MM.1S (cell line): Measurements from ENCODE around the gene RMI2.
A peak's percentile ranks its signal among the peaks of the same experiment; 100 is the strongest.

ENCODE experiments used
- DNase-seq: peaks from one replicate; pipeline ENCODE4 v3.0.0-alpha.2; 2015
- H2AFZ ChIP-seq: fragments of 300-600 bp; sonication (generic); 2 replicates; pipeline ENCODE4 v1.6.0; 2016; ENCODE audit warnings: antibody characterized with exemption, low read length
- H3F3A ChIP-seq: fragments of 300-600 bp; sonication (generic); 2 replicates; pipeline ENCODE4 v1.6.1; 2016; ENCODE audit warnings: mild to moderate bottlenecking, antibody characterized with exemption, low read length, moderate library complexity, mixed read lengths; ENCODE audit not compliant: insufficient read depth
- H3K27ac ChIP-seq: fragments of 300-600 bp; sonication (generic); 2 replicates; pipeline ENCODE4 v1.5.1; 2016; ENCODE audit warnings: mild to moderate bottlenecking, low read length
- H3K27me3 ChIP-seq: fragments of 300-600 bp; sonication (generic); replicated peaks from 2 replicates; pipeline ENCODE4 v1.6.0; 2016; ENCODE audit warnings: low read length; ENCODE audit not compliant: insufficient read depth
- H3K36me3 ChIP-seq: fragments of 300-600 bp; sonication (generic); replicated peaks from 2 replicates; pipeline ENCODE4 v1.6.1; 2016; ENCODE audit warnings: mild to moderate bottlenecking, low read length, mixed read lengths; ENCODE audit not compliant: insufficient read depth
- H3K4me1 ChIP-seq: fragments of 300-600 bp; sonication (generic); 2 replicates; pipeline ENCODE4 v1.6.1; 2016; ENCODE audit warnings: low read length, mixed read lengths
- H3K4me2 ChIP-seq: fragments of 300-600 bp; sonication (generic); 2 replicates; pipeline ENCODE4 v1.6.0; 2016; ENCODE audit warnings: low read depth, low read length
- H3K4me3 ChIP-seq: fragments of 300-600 bp; sonication (generic); 2 replicates; pipeline ENCODE4 v1.5.1; 2016; ENCODE audit warnings: low read length, mixed read lengths
- H3K79me2 ChIP-seq: fragments of 300-600 bp; sonication (generic); 2 replicates; pipeline ENCODE4 v1.6.1; 2016; ENCODE audit warnings: mixed run types, low read length, mixed read lengths
- H3K9ac ChIP-seq: fragments of 300-600 bp; sonication (generic); 2 replicates; pipeline ENCODE4 v1.6.1; 2016; ENCODE audit warnings: low read length, mixed read lengths
- H3K9me2 ChIP-seq: fragments of 300-600 bp; sonication (generic); replicated peaks from 2 replicates; pipeline ENCODE4 v1.6.1; 2016; ENCODE audit warnings: mild to moderate bottlenecking, low read length, mixed read lengths; ENCODE audit not compliant: insufficient read depth
- H3K9me3 ChIP-seq: fragments of 300-600 bp; sonication (generic); replicated peaks from 2 replicates; pipeline ENCODE4 v1.6.1; 2016; ENCODE audit warnings: mild to moderate bottlenecking, low read length, mixed read lengths; ENCODE audit not compliant: insufficient read depth
- H4K20me1 ChIP-seq: fragments of 300-600 bp; sonication (generic); 2 replicates; pipeline ENCODE4 v1.6.1; 2016; ENCODE audit warnings: mild to moderate bottlenecking, low read length, moderate library complexity, mixed read lengths; ENCODE audit not compliant: insufficient read depth
- EZH2 ChIP-seq: fragments of 300-600 bp; sonication (generic); optimal IDR thresholded peaks from 2 replicates; pipeline ENCODE3; 2017; ENCODE audit warnings: low read depth, mild to moderate bottlenecking, antibody characterized with exemption, low read length, mixed read lengths
- EZH2phosphoT487 ChIP-seq: fragments of 300-600 bp; sonication (generic); IDR thresholded peaks from 2 replicates; pipeline ENCODE4 v1.6.1; 2018; ENCODE audit warnings: antibody characterized with exemption, low read length
- TF ChIP-seq, protein P1 (sequence below): fragments of 300-600 bp; sonication (generic); IDR thresholded peaks from 2 replicates; pipeline ENCODE4 v1.5.1; 2016; ENCODE audit warnings: antibody characterized with exemption, low read length, mixed read lengths

The RMI2 gene

DNA sequence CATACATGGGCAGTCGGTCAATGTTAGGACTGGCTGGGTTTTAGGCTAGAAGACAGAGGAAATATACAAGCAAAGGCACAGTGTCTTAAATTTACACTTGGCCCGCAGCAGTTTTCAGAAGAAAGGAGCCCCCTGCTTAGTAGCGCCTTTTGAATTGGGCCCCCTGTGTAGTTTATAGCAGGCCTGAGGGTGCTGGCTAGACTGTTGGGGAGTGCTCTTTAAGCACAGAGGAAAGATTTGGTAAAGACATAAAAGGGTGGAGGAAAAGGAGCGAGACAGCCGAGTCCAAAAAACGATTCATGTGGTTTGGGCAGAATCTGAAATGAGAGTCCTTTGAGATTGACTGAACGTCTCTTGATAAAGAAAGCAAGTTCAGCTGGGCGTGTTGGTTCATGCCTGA is 10.6 kb downstream of the RMI2 start:
- Histone ChIP-seq H3K9ac (no peak overlapping the region), H3F3A (peaks cover 17% of the 10 kb centered on the region), H3K9me2 (no peaks in the 10 kb centered on the region), H3K9me3 (no peaks in the 10 kb centered on the region), H3K27ac (no peak overlapping the region), H3K27me3 (no peaks in the 10 kb centered on the region; the same call in 1 of the 2 replicates), H3K36me3 (no peaks in the 10 kb centered on the region), H3K4me1 (peaks cover 29% of the 10 kb centered on the region), H3K4me2 (no peak overlapping the region), H3K4me3 (no peak overlapping the region), H3K79me2 (no peaks in the 10 kb centered on the region), H4K20me1 (no peaks in the 10 kb centered on the region), H2AFZ (no peak overlapping the region)
- TF ChIP-seq, protein P1, sequence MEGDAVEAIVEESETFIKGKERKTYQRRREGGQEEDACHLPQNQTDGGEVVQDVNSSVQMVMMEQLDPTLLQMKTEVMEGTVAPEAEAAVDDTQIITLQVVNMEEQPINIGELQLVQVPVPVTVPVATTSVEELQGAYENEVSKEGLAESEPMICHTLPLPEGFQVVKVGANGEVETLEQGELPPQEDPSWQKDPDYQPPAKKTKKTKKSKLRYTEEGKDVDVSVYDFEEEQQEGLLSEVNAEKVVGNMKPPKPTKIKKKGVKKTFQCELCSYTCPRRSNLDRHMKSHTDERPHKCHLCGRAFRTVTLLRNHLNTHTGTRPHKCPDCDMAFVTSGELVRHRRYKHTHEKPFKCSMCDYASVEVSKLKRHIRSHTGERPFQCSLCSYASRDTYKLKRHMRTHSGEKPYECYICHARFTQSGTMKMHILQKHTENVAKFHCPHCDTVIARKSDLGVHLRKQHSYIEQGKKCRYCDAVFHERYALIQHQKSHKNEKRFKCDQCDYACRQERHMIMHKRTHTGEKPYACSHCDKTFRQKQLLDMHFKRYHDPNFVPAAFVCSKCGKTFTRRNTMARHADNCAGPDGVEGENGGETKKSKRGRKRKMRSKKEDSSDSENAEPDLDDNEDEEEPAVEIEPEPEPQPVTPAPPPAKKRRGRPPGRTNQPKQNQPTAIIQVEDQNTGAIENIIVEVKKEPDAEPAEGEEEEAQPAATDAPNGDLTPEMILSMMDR, result no peak
- no peak for TF ChIP-seq EZH2
- no peak for TF ChIP-seq EZH2phosphoT487
- no peak for DNase-seq

DNA sequence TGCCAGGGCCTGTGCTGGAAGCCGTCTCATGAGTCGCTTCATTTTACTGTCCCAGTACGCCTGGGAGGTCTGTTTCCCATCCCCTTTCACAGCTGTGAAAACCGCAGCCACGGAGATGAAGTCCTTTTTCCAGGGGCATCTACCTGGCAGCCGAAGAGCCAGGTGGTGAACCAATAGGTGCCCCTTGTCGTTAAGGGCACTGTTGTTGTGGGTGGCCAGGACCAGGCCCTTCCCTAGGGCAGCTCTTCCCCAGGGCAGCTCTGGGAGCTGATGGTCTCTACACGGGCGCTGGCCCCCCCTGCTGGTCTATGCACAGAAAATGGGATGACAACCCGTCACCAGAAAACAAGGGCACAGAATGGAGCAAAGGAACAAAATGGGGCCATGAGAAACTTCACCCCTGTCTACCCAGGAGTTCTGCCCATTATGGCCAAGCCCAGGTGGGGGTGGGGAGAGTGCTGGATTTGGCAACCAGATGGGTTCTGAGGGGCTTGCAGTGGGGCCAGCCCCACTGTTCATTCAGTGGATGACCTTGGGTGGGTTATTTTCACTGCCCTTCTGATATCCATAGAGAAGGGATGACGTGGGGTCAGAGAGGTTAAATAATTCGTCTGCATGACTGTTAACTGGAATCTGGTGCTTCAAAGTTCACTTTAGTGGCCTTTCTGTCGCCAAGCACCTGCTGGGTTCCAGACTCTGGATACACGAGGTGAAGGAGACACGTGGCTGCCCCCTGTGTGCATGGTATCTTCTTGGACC is 11.5 kb downstream of the RMI2 start:
- Histone ChIP-seq H3F3A (peaks cover 25% of the 10 kb centered on the region), H3K27ac (no peak overlapping the region), H3K9ac (no peak overlapping the region), H3K9me2 (no peaks in the 10 kb centered on the region), H3K4me1 (peaks cover 38% of the 10 kb centered on the region), H3K79me2 (no peaks in the 10 kb centered on the region), H3K4me2 (no peak overlapping the region), H4K20me1 (no peaks in the 10 kb centered on the region), H3K27me3 (no peaks in the 10 kb centered on the region; the same call in 1 of the 2 replicates), H3K4me3 (no peak overlapping the region), H3K9me3 (no peaks in the 10 kb centered on the region), H3K36me3 (no peaks in the 10 kb centered on the region), H2AFZ (no peak overlapping the region)
- TF ChIP-seq, protein P1, result peak; percentile 75
- no peak for TF ChIP-seq EZH2phosphoT487
- TF ChIP-seq EZH2, result no peak
- DNase-seq, result peak; percentile 55

DNA sequence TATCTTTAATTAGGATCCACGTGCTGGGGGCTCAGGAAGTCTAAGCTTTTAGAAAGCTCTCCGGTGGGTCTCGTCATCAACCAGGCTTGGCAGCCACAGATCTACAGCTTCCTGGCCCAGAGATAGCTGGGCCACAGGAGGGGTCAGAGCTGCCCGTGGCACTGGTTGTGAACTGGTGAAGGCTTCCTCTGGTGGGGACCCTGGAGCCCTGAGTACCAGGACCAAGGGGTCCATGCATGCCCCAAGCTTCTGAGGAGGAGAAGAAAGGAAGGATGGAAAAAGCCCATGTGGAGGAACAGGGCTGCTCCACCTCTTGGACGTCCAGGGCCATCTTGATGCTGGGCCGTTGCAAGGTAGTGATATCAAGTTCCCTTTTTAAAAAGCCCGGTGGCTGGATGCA is 13.3 kb downstream of the RMI2 start:
- H3K27me3 ChIP-seq, result no peaks in the 10 kb centered on the region; the same call in 1 of the 2 replicates
- peaks cover 53% of the 10 kb centered on the region for H3K4me1 ChIP-seq
- H3K4me3 ChIP-seq, result no peak overlapping the region

More for the DNA sequence above, 13.3 kb downstream of the RMI2 start:
- H3K4me2 ChIP-seq, result no peak overlapping the region
- peaks cover 40% of the 10 kb centered on the region for H3F3A ChIP-seq
- H3K9me2 ChIP-seq, result no peaks in the 10 kb centered on the region
- no peak for DNase-seq
- H2AFZ ChIP-seq, result no peak overlapping the region
- TF ChIP-seq EZH2, result no peak
- TF ChIP-seq, protein P1, result no peak
- TF ChIP-seq EZH2phosphoT487, result no peak
- H3K27ac ChIP-seq, result no peak overlapping the region
- H3K79me2 ChIP-seq, result no peaks in the 10 kb centered on the region
- H3K36me3 ChIP-seq, result no peaks in the 10 kb centered on the region
- no peaks in the 10 kb centered on the region for H4K20me1 ChIP-seq
- no peak overlapping the region for H3K9ac ChIP-seq
- no peaks in the 10 kb centered on the region for H3K9me3 ChIP-seq
